Erythroblast (primary cell): ENCODE measurements around the gene MED20.

Source experiments
- GATA1 ChIP-seq: IDR thresholded peaks from 2 replicates; pipeline ENCODE4 v1.6.1; 2011; ENCODE audit warnings: low read depth, mild to moderate bottlenecking, control low read depth, low read length, moderate library complexity
- POLR2A ChIP-seq: IDR thresholded peaks from 2 replicates; pipeline ENCODE4 v1.6.1; 2011; ENCODE audit warnings: mild to moderate bottlenecking, low read length

DNA sequence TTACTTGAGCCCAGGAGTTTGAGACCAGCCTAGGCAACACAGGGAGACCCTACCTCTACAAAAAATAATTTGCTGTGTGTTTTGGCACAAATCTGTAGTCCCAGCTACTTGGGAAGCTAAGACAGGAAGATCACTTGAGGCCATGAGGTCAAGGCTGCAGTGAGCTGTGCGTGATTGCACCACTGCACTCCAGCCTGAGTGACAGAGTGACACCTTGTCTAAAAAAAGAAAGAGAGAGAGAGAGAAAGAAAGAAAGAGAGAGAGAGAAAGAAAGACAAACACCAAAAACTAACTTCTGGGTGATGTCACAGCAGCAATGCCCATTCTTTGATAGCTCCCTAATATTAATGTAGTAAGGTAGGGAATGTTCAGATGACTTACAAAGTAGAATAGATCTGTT, 46.2 kb downstream of the MED20 start:
- TF ChIP-seq POLR2A (no peak), GATA1 (no peak)
